Endothelial cell of umbilical vein (primary cell): ENCODE measurements around the gene DIPK1A. TPM values are rescaled to one million over a fixed set of nuclear protein-coding genes. Genes with fewer than 3 reads are reported as not detected.

Experiments used
- BruUV-seq: library from RNA; stranded (reverse); fragments of 400-500 nt; replicated peaks from 2 replicates; lab custom pipeline; 2021; lab: Mats Ljungman, UMichigan
- CTCF ChIA-PET: fragments of 300-600, 350-600 bp; sonication (Branson Sonifier 250); formaldehyde crosslinking; loops from one replicate; lab custom pipeline; 2021; ENCODE audit warnings: antibody characterized with exemption, inconsistent platforms; lab: Charles Lee
- POLR2A ChIA-PET: fragments of 300-600, 350-600 bp; sonication (Branson Sonifier 250); formaldehyde crosslinking; loops from one replicate; lab custom pipeline; 2021; ENCODE audit warnings: antibody characterized with exemption, inconsistent platforms; lab: Charles Lee
- DNase-seq: peaks from one replicate; pipeline ENCODE4 v3.0.0-alpha.2; 2011; ENCODE audit warnings: low read depth, low spot score
- FAIRE-seq: peaks from 2 replicates; lab custom pipeline; 2011; peaks lifted over from hg19 to GRCh38; lab: Jason Lieb, UNC
- H2AFZ ChIP-seq: 2 replicates; pipeline ENCODE4 v1.6.0; 2012; ENCODE audit warnings: low read depth, low read length, control low read depth, inconsistent platforms
- H3K27ac ChIP-seq: 2 replicates; pipeline ENCODE4 v1.5.1; 2011; ENCODE audit warnings: low read depth, mild to moderate bottlenecking, control low read depth, low read length, moderate library complexity; ENCODE audit not compliant: insufficient read depth
- H3K27me3 ChIP-seq, 2 experiments: 2 replicates each; pipeline versions ENCODE4 v1.6.0 to v1.6.1; 2011; ENCODE audit warnings: low read length in 2 of 2, mixed read lengths in 1 of 2; ENCODE audit not compliant: control insufficient read depth in 2 of 2, insufficient read depth in 2 of 2
- H3K36me3 ChIP-seq, 2 experiments: 2 replicates in 1 of 2; 3 replicates in 1 of 2; pipeline ENCODE4 v1.5.1; 2011; ENCODE audit warnings: low read length in 2 of 2, mild to moderate bottlenecking in 1 of 2, moderate library complexity in 1 of 2; ENCODE audit not compliant: control insufficient read depth in 2 of 2, insufficient read depth in 2 of 2; ENCODE audit errors: extremely low read depth in 1 of 2
- H3K4me1 ChIP-seq: 3 replicates; pipeline ENCODE4 v1.5.1; 2011; ENCODE audit warnings: mild to moderate bottlenecking, low read length; ENCODE audit not compliant: control insufficient read depth, insufficient read depth; ENCODE audit errors: extremely low read depth
- H3K4me2 ChIP-seq: 2 replicates; pipeline ENCODE4 v1.6.1; 2011; ENCODE audit warnings: low read length, control low read depth, mixed read lengths; ENCODE audit not compliant: insufficient read depth
- H3K4me3 ChIP-seq, 3 experiments: fragments of 200-600 bp in 1 of 3; sonication (generic), shearing (Covaris generic) in 1 of 3; replicated peaks in 1 of 3; 2 replicates each; pipeline ENCODE4 v1.5.1; 2011 to 2016; ENCODE audit warnings: control low read depth in 3 of 3, low read length in 3 of 3, mild to moderate bottlenecking in 2 of 3, inconsistent platforms in 1 of 3, low read depth in 1 of 3, moderate library complexity in 1 of 3; ENCODE audit not compliant: insufficient read depth in 1 of 3
- H3K79me2 ChIP-seq: 2 replicates; pipeline ENCODE4 v1.6.0; 2012; ENCODE audit warnings: low read length, inconsistent platforms; ENCODE audit not compliant: control insufficient read depth, insufficient read depth
- H3K9ac ChIP-seq: replicated peaks from 2 replicates; pipeline ENCODE3; 2011; ENCODE audit warnings: low read length, control low read depth; ENCODE audit not compliant: insufficient read depth; ENCODE audit errors: extremely low read depth
- H3K9me1 ChIP-seq: replicated peaks from 3 replicates; pipeline ENCODE4 v1.6.0; 2011; ENCODE audit warnings: mild to moderate bottlenecking, low read length; ENCODE audit not compliant: control insufficient read depth, insufficient read depth; ENCODE audit errors: extremely low read depth
- H3K9me3 ChIP-seq: replicated peaks from 2 replicates; pipeline ENCODE4 v1.5.1; 2012; ENCODE audit warnings: low read length, inconsistent platforms; ENCODE audit not compliant: control insufficient read depth, insufficient read depth
- H4K20me1 ChIP-seq: replicated peaks from 2 replicates; pipeline ENCODE3; 2011; ENCODE audit warnings: mild to moderate bottlenecking, low read length; ENCODE audit not compliant: control insufficient read depth, insufficient read depth; ENCODE audit errors: extremely low read depth
- FOS ChIP-seq: IDR thresholded peaks from 2 replicates; pipeline ENCODE4 v1.6.1; 2011; ENCODE audit warnings: mild to moderate bottlenecking, low read length, moderate library complexity, borderline replicate concordance; ENCODE audit not compliant: insufficient read depth
- GATA2 ChIP-seq: IDR thresholded peaks from 2 replicates; pipeline ENCODE4 v1.7.0; 2011; ENCODE audit warnings: low read depth, mild to moderate bottlenecking, moderate library complexity, mixed read lengths, low read length; ENCODE audit not compliant: insufficient read length, insufficient read depth
- JUN ChIP-seq: IDR thresholded peaks from 2 replicates; pipeline ENCODE4 v1.6.1; 2011; ENCODE audit warnings: borderline replicate concordance, low read depth; ENCODE audit not compliant: insufficient read length, insufficient read depth
- MAX ChIP-seq: IDR thresholded peaks from 2 replicates; pipeline ENCODE4 v1.6.1; 2011; ENCODE audit not compliant: insufficient read depth, insufficient read length
- dilution Hi-C: fragments of 300-500 bp; cut with MboI; formaldehyde crosslinking; loops from one replicate; pipeline ENCODE4 v1.15.0; 2019; ENCODE audit warnings: low sequenced_read_pairs; ENCODE audit not compliant: extremely low pct_ligation_motif_present
- intact Hi-C: fragments of 100-400 bp; cut with micrococcal nuclease; formaldehyde crosslinking; loops from one replicate; pipeline ENCODE4 v1.10.0; 2022
- polyA plus RNA-seq, 4 experiments: library from polyadenylated mRNA; depleted of rRNA in 3 of 4; stranded (reverse) in 3 of 4; unstranded in 1 of 4; fragments of >200 nt; gene quantifications; 2 replicates each; pipeline versions ENCODE4 v1.2.1 to v1.2.3, GENCODE V29; 2011 to 2012; ENCODE audit warnings: missing spikeins in 1 of 4
- total RNA-seq: library from RNA; stranded (reverse); gene quantifications from 2 replicates; pipeline ENCODE4 v1.2.3, GENCODE V29; 2021
- TF ChIP-seq, protein P1 (sequence below), 2 donors: IDR thresholded peaks; 1 replicate in 1 of 2; 2 replicates in 1 of 2; pipeline ENCODE4 v1.5.1; 2011; ENCODE audit warnings: low read length in 2 of 2, mild to moderate bottlenecking in 2 of 2, moderate library complexity in 2 of 2, control low read depth in 1 of 2, inconsistent platforms in 1 of 2, low read depth in 1 of 2; ENCODE audit not compliant: insufficient read depth in 1 of 2; ENCODE audit errors: extremely low read depth in 1 of 2

The DIPK1A gene
- total and polyA plus RNA-seq, 2 donors (not counting 3 experiments of a cell fraction or from before 2014, with no cell fraction given), result 0.25 to 0.93 TPM

DNA sequence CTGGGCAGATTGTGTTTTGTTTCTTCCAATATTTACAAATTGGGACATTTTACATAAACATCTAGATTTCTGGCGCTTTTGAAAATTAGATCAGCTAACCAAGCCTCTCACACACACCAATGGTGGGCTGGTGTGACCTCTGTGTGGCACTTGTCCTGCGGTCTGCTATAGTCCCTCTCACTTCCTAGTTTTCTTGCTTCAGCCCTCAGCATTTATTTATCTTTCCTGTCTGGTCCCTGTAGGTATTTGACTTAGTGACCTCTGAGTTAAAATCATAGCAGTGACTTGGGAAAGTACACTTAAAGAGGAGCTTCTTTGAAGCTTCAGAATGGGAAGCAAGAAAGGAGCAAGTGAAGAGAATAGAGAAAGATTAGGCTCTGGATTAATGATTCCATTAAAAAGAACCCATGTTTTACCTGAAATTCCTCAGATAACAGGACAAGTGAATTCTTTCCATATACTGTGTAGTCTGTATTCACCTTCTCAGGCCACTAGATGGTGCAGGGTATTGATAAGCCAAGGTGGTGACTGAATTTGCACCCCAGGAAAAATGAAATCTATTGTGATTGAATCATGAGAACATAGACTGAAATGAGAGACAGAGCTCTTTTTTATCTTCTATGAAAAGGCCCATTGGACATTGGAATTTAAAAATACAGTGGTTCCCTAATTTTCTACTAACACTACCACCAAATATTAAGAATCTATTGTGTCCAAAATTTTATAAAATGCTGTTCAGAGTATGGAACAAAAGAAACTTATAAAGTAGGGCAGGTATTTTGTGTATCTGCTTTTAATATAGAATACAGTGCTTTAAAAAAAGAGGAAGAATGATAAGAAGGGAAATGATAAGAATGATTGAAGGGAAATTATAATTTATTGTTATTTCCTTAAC lies 7.1 kb upstream of the DIPK1A start:
- H3K27ac ChIP-seq, result no peak overlapping the region
- peak; percentile 21 for FAIRE-seq
- dilution Hi-C loops (no loop called here), intact Hi-C loops (loop anchor here (2.0 kb wide), 1 partner anchor 26 kb away; no protein-coding TSS in a partner anchor)
- TF ChIP-seq, protein P1, sequence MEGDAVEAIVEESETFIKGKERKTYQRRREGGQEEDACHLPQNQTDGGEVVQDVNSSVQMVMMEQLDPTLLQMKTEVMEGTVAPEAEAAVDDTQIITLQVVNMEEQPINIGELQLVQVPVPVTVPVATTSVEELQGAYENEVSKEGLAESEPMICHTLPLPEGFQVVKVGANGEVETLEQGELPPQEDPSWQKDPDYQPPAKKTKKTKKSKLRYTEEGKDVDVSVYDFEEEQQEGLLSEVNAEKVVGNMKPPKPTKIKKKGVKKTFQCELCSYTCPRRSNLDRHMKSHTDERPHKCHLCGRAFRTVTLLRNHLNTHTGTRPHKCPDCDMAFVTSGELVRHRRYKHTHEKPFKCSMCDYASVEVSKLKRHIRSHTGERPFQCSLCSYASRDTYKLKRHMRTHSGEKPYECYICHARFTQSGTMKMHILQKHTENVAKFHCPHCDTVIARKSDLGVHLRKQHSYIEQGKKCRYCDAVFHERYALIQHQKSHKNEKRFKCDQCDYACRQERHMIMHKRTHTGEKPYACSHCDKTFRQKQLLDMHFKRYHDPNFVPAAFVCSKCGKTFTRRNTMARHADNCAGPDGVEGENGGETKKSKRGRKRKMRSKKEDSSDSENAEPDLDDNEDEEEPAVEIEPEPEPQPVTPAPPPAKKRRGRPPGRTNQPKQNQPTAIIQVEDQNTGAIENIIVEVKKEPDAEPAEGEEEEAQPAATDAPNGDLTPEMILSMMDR (IDR thresholded peaks at IDR 0.05; ENCODE audit: extremely low read depth in 1 of 2, insufficient read depth in 1 of 2, low read depth in 1 of 2, low read length in 2 of 2), result peak; percentile 22 to 38
- TF ChIP-seq MAX (no peak), GATA2 (no peak), JUN (no peak), FOS (no peak)
- H3K9me3 ChIP-seq, result no peaks in the 10 kb centered on the region
- no peak overlapping the region for H3K4me3 ChIP-seq
- CTCF ChIA-PET, result interaction anchor here (1.1 to 1.6 kb wide), 3 partner anchors 8 to 26 kb away, joined by 4 to 9 read pairs (median 4); no protein-coding TSS in a partner anchor
- H3K79me2 ChIP-seq, result no peaks in the 10 kb centered on the region
- H4K20me1 ChIP-seq, result no peaks in the 10 kb centered on the region
- no peak overlapping the region for H2AFZ ChIP-seq
- POLR2A ChIA-PET, result no interaction called here
- no peaks in the 10 kb centered on the region for H3K9me1 ChIP-seq
- H3K27me3 ChIP-seq, result peaks cover 31 to 50% of the 10 kb centered on the region in 2 experiments
- H3K36me3 ChIP-seq, result no peaks in the 10 kb centered on the region
- BruUV-seq, result no TSS peak
- peak; percentile 19 for DNase-seq
- H3K4me2 ChIP-seq, result no peak overlapping the region
- peaks cover 5% of the 10 kb centered on the region for H3K4me1 ChIP-seq
- H3K9ac ChIP-seq, result no peak overlapping the region
